NCI-H146 treated with DMSO at 0.1 percent for 48 hours (cell line): ENCODE measurements around the gene SLC35G3.
"Not testable (repeated sequence)": the region's sequence is repeated elsewhere in the genome, so short reads cannot be mapped to it uniquely, and the experiment has no call there.

ENCODE experiments used
- DNase-seq: peaks from one replicate; lab custom pipeline; 2025; ENCODE audit not compliant: unreplicated experiment; lab: John Stamatoyannopoulos, UW

Gene SLC35G3

GRCh38 chr17:35212668-35213067, 18.5 kb upstream of the SLC35G3 start:
- no peak for DNase-seq

DNA sequence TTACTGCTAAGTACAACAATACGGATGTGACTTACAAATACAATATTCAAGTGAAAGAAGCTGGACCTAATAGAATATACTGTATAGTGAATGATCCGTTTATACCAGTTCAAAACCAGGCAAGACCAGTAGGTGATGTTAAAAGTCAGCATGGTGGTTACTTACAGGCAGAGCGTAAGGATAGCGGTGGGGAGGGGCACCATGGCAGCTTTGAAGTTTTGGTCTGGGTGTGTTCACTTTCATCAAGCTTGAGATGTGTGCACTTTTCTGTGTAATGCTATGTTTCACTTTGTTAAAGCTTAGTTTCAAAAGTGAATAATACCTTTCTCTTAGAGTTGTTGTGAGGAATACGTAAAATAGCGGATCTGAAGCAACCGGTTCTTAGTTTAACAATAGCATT, 16.5 kb upstream of the SLC35G3 start:
- DNase-seq: no peak

DNA sequence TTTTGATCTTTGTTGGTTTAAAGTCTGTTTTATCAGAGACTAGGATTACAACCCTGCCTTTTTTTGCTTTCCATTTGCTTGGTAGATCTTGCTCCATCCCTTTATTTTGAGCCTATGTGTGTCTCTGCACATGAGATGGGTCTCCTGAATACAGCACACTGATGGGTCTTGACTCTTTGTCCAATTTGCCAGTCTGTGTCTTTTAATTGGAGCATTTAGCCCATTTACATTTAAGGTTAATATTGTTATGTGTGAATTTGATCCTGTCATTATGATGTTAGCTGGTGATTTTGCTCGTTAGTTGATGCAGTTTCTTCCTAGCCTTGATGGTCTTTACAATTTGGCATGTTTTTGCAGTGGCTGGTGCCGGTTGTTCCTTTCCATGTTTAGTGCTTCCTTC, 8.4 kb upstream of the SLC35G3 start:
- DNase-seq: not testable (repeated sequence)

- DNase-seq: not testable (repeated sequence)
Observed at GRCh38 chr17:35195062-35195461, 869 bp upstream of the SLC35G3 start.

- no peak for DNase-seq
Observed at GRCh38 chr17:35192708-35193107, 1.5 kb downstream of the SLC35G3 start.

DNA sequence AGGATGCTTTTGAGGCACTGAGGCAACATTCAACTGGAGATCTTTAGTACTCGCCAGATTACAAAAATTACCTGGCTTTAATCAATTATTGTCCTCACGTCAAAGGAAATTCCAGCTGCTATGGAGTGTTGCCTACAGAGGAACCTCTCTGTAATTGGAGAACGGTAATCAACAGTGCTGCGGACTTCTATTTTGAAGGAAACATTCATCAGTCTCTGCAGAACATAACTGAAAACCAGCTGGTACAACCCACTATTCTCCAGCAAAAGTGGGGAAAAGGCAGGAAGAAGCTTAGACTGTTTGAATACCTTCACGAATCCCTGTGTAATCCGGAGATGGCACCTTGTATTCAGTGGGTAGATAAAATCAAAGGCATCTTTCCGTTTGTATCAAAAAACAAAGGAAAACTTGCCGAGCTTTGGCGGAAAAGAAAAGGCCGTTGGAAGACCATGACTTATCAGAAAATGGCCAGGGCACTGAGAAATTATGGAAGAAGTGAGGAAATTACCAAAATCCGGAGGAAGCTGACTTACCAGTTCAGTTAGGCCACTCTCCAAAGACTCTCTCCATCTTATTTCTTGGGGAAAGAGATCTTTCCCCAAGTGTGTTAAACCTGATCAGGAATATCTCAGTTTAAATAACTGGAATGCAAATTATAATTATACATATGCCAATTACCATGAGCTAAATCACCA, 3.0 kb downstream of the SLC35G3 start:
- no peak for DNase-seq

DNA sequence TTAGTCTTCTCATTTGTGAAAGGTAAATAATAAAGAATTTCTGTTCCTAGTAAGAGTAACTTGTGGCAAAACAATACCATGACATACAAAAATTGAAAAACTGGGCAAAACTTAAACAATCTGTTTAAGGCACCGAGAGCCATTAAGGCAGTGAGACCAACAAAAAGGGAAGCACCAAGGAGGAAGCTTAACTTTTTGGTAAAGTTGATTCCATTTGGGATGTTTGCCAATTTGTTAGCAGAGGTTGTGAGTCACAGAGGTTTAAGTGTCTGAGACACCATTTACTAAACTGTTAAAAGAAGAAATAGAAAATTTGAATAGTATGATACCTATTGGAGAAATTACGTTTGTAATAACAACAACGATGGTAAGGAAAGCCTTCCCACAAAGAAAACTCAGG, 4.9 kb downstream of the SLC35G3 start:
- no peak for DNase-seq

DNA sequence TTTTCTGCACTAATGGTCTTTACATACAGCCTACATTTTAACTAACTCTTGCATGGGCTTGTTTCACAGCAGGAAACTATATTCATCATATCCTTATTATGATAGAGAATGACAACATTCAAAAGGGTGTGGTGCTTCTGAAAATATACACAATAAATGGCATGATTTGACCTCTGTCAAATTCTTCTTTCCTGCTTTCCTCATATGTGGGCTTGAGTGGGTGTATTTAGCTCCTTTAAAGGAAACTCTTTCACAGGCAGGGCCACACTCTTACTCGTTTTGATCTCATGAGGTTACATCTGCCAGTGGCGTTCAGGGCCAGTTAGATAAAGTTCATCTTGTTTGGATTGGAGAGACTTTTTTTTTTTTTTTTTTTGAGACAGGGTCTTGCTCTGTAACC, 6.1 kb downstream of the SLC35G3 start:
- DNase-seq: no peak

GRCh38 chr17:35187481-35187880, 6.7 kb downstream of the SLC35G3 start:
- no peak for DNase-seq

DNA sequence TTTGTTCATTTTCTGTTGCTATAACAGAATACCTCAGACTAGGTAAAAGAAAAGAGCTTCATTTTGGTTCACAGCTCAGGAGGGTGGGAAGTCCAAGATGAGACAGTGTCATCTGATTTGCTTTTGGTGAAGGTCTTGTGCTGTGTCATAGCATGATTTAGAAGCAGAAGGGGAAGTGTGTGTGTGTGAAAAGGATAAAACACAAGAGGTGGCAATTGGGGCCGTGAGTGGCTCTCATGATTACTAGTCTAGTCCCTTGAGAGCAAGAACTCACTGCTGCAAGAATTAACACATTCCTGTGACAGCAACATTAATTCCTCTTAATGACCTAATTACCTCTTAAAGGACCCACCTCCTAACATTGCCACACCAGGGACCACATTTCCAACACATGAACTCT, 8.3 kb downstream of the SLC35G3 start:
- no peak for DNase-seq

GRCh38 chr17:35184274-35184673, 9.9 kb downstream of the SLC35G3 start:
- no peak for DNase-seq

DNA sequence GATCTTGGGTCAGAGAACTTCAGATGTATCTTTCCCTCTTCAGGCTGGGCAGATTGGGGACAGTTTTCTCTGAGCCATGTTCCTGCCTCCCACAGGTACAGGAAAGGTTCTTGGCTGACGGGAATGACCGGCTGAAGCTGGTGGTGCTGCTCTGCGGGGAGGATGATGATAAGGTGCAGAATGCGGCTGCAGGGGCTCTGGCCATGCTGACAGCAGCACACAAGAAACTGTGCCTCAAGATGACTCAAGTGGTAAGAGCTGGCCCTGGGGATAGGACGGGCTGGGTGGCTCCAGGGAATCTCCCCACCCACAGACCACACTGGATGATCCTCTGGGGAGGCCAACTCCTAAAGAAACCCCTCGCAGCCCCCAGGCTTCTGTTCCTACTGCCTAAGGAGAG, 10.9 kb downstream of the SLC35G3 start:
- no peak for DNase-seq

DNA sequence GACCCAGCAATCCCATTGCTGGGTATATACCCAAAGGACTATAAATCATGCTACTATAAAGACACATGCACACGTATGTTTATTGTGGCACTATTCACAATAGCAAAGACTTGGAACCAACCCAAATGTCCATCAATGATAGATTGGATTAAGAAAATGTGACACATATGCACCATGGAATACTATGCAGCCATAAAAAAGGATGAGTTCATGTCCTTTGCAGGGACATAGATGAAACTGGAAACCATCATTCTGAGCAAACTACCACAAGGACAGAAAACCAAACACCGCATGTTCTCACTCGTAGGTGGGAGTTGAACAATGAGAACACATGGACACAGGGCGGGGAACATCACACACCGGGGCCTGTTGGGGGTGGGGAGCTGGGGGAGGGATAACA, 14.8 kb downstream of the SLC35G3 start:
- DNase-seq: not testable (repeated sequence)

GRCh38 chr17:35176897-35177296, 17.3 kb downstream of the SLC35G3 start:
- no peak for DNase-seq

DNA sequence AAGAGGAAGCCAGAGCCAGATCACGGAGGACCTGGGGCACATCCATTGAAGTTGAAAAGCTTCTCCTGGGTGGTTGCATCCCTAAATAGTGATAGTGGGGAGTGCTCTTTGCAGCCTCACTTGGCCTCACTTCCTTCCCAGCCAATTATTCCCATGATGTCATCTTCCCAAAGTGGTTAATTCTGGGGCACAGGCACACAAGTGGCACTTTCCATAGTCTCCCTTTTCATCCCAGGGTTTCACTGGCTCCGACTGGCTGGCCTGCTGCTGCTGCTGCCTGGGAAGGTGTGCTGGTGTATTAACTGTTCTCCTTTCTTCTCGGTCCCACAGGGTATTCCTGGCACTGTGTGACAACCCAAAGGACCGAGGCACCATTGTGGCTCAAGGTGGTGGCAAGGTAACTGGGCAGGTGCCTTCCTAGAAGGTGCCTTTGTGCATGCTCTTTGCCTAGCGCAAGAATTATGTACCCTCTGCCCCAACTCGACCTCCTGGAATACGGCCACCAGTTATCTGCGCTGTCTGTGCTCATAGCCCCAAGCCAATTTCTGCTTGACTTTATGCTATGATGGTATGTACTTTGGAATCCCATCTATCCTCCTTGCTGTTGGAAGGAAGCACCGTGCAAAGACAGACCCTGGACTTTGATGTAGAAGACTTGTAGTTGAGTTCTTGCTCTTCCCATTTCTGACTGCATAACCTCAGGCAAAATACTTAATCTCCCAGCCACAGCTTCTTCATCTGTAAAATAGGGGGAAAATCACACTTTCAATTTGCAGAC, 18.4 kb downstream of the SLC35G3 start:
- no peak for DNase-seq

GRCh38 chr17:35174835-35175334, 19.3 kb downstream of the SLC35G3 start:
- DNase-seq: no peak

DNA sequence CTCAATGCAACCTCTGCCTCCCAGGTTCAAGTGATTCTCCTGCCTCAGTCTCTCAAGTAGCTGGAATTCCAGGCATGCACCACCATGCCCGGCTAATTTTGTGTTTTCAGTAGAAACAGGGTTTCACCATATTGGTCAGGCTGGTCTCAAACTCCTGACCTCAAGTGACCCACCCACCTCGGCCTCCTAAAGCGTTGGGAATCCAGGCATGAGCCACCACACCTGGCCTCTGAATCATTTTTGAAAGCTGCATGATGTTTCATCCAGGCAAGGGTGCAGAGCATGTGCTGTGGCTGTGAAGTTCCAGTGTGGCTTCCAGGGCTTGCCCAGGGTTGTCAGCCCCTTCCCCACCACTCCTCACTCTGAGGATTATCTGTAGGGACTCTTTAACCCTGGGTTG, 21.9 kb downstream of the SLC35G3 start:
- DNase-seq: not testable (repeated sequence)

DNA sequence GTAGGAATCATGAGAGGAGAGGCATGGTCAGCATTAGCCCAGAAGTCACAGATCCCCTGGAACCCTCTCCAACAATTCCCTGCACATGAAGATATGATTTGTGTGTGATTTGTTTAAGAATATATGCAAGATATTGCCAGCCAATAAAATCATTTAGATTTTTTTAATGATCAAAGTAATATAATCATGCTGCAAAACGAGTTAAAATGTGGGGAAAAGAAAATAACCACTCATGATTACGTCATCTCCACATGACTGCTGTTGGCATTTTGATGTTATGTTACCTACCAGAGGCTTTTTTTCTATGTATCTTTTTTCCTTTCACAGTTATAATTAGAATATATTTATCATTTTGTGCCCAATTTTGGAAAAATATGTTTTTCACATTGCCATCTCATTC, 22.4 kb downstream of the SLC35G3 start:
- DNase-seq: no peak

- no peak for DNase-seq
Observed at GRCh38 chr17:35170968-35171771, 23.0 kb downstream of the SLC35G3 start.

DNA sequence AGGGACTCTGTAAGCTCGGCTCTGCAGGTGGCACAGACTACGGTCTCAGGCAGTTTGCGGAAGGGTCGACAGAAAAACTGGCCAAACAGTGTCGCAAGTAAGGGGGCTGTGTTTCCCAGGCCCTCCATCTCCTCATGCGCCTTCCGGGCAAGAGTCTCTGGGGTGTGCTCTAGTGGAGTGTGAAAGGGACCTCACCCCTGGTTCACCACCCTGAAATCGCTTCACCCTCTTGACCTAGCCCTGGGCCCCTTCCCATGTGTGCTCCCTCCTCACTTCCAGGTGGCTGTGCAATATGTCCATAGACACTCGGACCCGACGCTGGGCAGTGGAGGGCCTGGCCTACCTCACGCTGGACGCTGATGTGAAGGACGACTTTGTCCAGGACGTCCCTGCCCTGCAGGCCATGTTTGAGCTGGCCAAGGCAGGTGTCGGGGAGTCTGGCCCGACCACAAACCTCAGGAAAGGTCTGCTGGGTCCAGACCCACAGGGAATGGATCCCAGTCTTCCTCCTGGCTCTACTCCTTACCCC, 24.3 kb downstream of the SLC35G3 start:
- DNase-seq: no peak

DNA sequence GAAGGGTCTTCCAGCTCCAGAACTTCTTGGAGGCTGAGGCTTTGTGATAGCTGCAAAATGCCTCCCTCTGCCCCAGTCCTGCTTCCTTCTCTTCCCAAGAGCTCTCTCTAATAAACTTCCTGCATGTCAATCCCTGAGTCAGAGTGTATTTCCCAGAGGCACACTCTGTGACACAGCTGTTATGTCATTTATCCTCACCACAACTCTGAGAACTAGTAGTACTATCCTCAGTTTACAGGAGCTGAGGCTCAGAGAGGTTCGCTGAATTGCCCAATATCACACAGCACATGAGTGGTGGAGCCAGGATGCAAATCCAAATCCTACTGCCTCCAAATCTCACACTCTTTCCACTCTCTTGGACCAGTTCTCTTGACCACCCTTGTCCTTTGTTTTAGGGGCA, 26.5 kb downstream of the SLC35G3 start:
- DNase-seq: no peak
